BJ (cell line): Measurements from ENCODE around the gene DGKE. TPM values are rescaled to one million over a fixed set of nuclear protein-coding genes. Genes with fewer than 3 reads are reported as not detected.

ENCODE experiments used
- CTCF ChIA-PET: fragments of 350-600 bp; formaldehyde crosslinking; extraction: SDS; loops from one replicate; lab custom pipeline; 2021; ENCODE audit warnings: antibody characterized with exemption, inconsistent platforms; lab: Yijun Ruan, JAX
- POLR2A ChIA-PET: fragments of 300-600 bp; sonication (Branson Sonifier 250); formaldehyde crosslinking; extraction: SDS; loops from one replicate; lab custom pipeline; 2021; ENCODE audit warnings: antibody characterized with exemption; lab: Charles Lee
- DNase-seq: peaks from one replicate; pipeline ENCODE4 v3.0.0-alpha.2; 2011; ENCODE audit warnings: low read depth
- H3K27me3 ChIP-seq: 2 replicates; pipeline ENCODE4 v1.6.0; 2011; ENCODE audit warnings: low read length; ENCODE audit not compliant: control insufficient read depth, insufficient read depth
- H3K36me3 ChIP-seq: 2 replicates; pipeline ENCODE4 v1.5.1; 2011; ENCODE audit warnings: low read length; ENCODE audit not compliant: control insufficient read depth, insufficient read depth
- H3K4me3 ChIP-seq: 2 replicates; pipeline ENCODE4 v1.5.1; 2011; ENCODE audit warnings: low read depth, mild to moderate bottlenecking, control low read depth, low read length
- polyA plus RNA-seq: library from polyadenylated mRNA; depleted of rRNA; stranded (reverse); fragments of >200 nt; gene quantifications from 2 replicates; pipeline ENCODE4 v1.2.3, GENCODE V29; 2011
- TF ChIP-seq, protein P1 (sequence below): IDR thresholded peaks from 2 replicates; pipeline ENCODE4 v1.5.1; 2011; ENCODE audit warnings: low read depth, mild to moderate bottlenecking, control low read depth, inconsistent platforms, low read length, moderate library complexity; ENCODE audit not compliant: insufficient read depth

Gene DGKE
- polyA plus RNA-seq, 1 experiment: 1.9 TPM

DNA sequence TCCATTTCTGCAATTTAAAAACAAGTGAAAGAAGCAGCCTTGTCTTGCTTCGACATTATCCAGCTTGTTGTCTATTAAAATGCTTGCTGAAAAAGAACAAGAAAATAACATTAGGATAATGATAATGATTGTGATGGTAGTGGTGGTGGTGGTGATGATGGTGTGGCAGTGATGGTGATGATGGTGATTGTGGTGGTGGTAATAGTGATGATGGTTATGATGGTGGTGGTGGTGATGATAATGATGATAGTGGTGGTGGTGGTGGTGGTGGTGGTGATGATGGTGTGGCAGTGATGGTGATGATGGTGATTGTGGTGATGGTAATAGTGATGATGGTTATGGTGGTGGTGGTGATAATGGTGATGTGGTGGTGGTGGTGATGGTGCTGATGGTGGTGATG lies 41.7 kb upstream of the DGKE start:
- CTCF ChIA-PET: interaction anchor here (1.0 to 1.3 kb wide), 2 partner anchors 12 to 166 kb away, joined by 3 read pairs; no protein-coding TSS in a partner anchor
- H3K4me3 ChIP-seq: no peak overlapping the region
- TF ChIP-seq, protein P1, sequence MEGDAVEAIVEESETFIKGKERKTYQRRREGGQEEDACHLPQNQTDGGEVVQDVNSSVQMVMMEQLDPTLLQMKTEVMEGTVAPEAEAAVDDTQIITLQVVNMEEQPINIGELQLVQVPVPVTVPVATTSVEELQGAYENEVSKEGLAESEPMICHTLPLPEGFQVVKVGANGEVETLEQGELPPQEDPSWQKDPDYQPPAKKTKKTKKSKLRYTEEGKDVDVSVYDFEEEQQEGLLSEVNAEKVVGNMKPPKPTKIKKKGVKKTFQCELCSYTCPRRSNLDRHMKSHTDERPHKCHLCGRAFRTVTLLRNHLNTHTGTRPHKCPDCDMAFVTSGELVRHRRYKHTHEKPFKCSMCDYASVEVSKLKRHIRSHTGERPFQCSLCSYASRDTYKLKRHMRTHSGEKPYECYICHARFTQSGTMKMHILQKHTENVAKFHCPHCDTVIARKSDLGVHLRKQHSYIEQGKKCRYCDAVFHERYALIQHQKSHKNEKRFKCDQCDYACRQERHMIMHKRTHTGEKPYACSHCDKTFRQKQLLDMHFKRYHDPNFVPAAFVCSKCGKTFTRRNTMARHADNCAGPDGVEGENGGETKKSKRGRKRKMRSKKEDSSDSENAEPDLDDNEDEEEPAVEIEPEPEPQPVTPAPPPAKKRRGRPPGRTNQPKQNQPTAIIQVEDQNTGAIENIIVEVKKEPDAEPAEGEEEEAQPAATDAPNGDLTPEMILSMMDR: no peak
- POLR2A ChIA-PET: no interaction called here
- DNase-seq: no peak
- H3K36me3 ChIP-seq: no peaks in the 10 kb centered on the region
- H3K27me3 ChIP-seq: peaks cover 5% of the 10 kb centered on the region

- peaks cover 5% of the 10 kb centered on the region for H3K27me3 ChIP-seq
- no peak overlapping the region for H3K4me3 ChIP-seq
- TF ChIP-seq, protein P1: no peak
- no peak for DNase-seq
- ChIA-PET CTCF (interaction anchor here (0.8 to 0.9 kb wide), 2 partner anchors 9 to 27 kb away, joined by 3 read pairs; no protein-coding TSS in a partner anchor), POLR2A (no interaction called here)
- no peaks in the 10 kb centered on the region for H3K36me3 ChIP-seq
Measured at GRCh38 chr17:56793531-56793930, 40.4 kb upstream of the DGKE start.

GRCh38 chr17:56793957-56794356 lies 40.0 kb upstream of the DGKE start:
- Histone ChIP-seq H3K36me3 (no peaks in the 10 kb centered on the region), H3K4me3 (no peak overlapping the region), H3K27me3 (peaks cover 5% of the 10 kb centered on the region)
- CTCF ChIA-PET: interaction anchor here (0.8 to 0.9 kb wide), 2 partner anchors 9 to 26 kb away, joined by 3 read pairs; no protein-coding TSS in a partner anchor
- POLR2A ChIA-PET: no interaction called here
- DNase-seq: no peak
- TF ChIP-seq, protein P1: no peak

DNA sequence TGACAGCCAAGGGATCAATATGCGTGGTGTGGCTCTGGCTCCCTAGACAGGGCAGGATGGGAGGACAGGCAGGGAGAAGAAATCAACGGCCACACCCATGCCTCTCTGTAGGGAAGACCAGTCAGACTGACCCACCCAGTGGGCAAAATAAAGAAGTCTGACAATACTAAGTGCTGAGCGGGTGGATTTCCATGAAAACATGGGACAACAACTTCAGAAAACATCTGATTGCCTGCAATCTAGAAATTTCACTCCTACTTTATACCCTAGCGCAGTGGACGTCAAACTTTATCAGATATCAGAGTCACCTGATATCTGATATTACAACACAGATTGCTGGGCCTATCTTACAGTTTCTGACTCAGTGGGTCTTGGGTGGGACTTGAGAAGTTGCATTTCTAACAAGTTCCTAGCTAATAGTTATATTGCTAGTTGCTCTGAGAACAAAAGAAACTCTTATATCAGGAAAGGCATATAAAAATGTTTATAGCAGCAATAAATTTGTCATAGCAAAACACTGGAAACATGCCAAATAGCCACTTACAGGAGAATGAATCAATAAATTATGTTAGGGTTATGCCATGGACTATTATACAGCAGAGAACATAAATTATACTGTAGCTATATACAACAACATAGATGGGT lies 38.6 kb upstream of the DGKE start:
- Histone ChIP-seq H3K36me3 (no peaks in the 10 kb centered on the region), H3K27me3 (peaks cover 2% of the 10 kb centered on the region; the same call in 1 of the 2 replicates), H3K4me3 (no peak overlapping the region)
- POLR2A ChIA-PET: no interaction called here
- TF ChIP-seq, protein P1: no peak
- no peak for DNase-seq
- CTCF ChIA-PET: interaction anchor here (1.2 to 1.3 kb wide), 2 partner anchors 30 to 79 kb away, joined by 3 read pairs; no protein-coding TSS in a partner anchor

GRCh38 chr17:56796536-56796935 lies 37.4 kb upstream of the DGKE start:
- POLR2A ChIA-PET: no interaction called here

More at GRCh38 chr17:56796536-56796935, 37.4 kb upstream of the DGKE start:
- TF ChIP-seq, protein P1: no peak
- Histone ChIP-seq H3K36me3 (no peaks in the 10 kb centered on the region), H3K4me3 (no peak overlapping the region), H3K27me3 (peaks cover 3% of the 10 kb centered on the region; the same call in 1 of the 2 replicates)
- no peak for DNase-seq
- CTCF ChIA-PET: interaction anchor here (1.3 kb wide), 1 partner anchor 81 kb away, joined by 3 read pairs; no protein-coding TSS in a partner anchor
